Retinal pigment epithelial cell (primary cell): Measurements from ENCODE around the gene GTF2A1L.

Experiments
- DNase-seq: peaks from one replicate; pipeline ENCODE4 v3.0.0-alpha.2; 2010; ENCODE audit warnings: low read depth
- H3K4me3 ChIP-seq: 2 replicates; pipeline ENCODE4 v1.5.1; 2011; ENCODE audit warnings: mild to moderate bottlenecking, low read length, control low read depth, moderate library complexity
- TF ChIP-seq, protein P1 (sequence below): conservative IDR thresholded peaks from 2 replicates; pipeline ENCODE4 v1.5.1; 2011; ENCODE audit warnings: low read depth, low read length, control low read depth, inconsistent platforms

GTF2A1L gene

DNA sequence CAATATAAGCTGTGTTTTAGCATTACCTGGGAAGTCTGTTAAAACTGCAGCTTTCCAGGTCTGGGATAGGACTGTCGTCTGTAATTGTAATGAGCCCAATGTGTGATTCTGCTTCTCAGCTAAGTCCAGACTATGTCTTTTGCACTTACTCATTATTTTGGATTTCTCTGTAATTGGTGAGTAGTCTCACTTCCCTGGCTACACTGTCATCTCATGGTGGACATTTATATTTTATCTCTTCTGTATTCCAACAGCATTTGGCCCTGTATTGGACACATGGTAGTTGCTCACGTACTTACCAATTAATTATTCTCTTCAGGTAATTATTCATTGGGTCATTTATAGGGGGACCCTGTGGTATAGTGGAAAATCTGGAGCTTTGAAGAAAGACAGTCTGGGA is 109.9 kb downstream of the GTF2A1L start:
- no peak for DNase-seq
- TF ChIP-seq, protein P1, sequence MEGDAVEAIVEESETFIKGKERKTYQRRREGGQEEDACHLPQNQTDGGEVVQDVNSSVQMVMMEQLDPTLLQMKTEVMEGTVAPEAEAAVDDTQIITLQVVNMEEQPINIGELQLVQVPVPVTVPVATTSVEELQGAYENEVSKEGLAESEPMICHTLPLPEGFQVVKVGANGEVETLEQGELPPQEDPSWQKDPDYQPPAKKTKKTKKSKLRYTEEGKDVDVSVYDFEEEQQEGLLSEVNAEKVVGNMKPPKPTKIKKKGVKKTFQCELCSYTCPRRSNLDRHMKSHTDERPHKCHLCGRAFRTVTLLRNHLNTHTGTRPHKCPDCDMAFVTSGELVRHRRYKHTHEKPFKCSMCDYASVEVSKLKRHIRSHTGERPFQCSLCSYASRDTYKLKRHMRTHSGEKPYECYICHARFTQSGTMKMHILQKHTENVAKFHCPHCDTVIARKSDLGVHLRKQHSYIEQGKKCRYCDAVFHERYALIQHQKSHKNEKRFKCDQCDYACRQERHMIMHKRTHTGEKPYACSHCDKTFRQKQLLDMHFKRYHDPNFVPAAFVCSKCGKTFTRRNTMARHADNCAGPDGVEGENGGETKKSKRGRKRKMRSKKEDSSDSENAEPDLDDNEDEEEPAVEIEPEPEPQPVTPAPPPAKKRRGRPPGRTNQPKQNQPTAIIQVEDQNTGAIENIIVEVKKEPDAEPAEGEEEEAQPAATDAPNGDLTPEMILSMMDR = no peak
- no peak overlapping the region for H3K4me3 ChIP-seq

DNA sequence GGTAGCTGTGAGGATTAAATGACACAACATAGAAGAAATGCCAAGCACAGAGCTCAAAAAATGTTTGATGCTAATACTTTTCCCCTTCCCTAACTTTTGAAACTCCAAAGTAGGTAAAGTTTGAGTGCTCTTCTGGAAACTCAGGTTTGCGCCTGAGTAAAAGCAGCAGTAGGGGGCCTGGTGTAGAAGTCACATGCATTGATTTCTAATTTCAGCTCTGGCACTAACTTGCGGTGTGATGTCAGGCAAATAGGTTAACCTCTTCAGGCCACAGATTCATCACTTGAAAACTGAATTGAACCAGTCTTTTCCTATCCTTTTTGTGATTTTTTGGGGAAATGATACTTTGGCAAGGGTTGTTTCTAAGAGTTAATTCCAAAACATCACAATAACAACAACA is 110.6 kb downstream of the GTF2A1L start:
- no peak overlapping the region for H3K4me3 ChIP-seq
- no peak for DNase-seq
- TF ChIP-seq, protein P1 = no peak

DNA sequence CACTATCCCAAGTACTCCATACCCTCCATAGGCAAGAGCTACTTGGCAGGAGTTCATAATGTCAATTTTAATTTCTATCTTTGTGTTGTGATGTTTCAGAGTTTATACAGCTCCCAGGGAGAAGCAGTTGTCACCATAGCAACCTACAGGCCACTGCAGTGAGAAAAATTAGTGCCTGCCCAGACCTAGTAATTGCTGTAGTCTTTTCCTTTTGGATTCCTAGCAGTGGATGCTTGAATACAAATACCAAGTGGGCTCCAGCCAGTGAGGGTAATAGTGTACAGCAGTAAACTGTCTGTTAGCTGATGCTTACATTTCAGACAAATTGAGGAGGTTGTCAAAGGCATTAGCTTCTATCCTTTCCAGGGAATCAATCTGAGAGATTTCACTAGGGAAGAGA is 111.2 kb downstream of the GTF2A1L start:
- TF ChIP-seq, protein P1 = no peak
- H3K4me3 ChIP-seq = no peak overlapping the region
- DNase-seq = peak; percentile 42
